Breast epithelium (tissue), 4 donors: ENCODE measurements around the gene CDK5RAP2. TPM values are rescaled to one million over a fixed set of nuclear protein-coding genes. Genes with fewer than 3 reads are reported as not detected.

Source experiments
- DNase-seq, 2 donors: peaks; one replicate each; pipeline ENCODE4 v3.0.0-alpha.2; 2019; ENCODE audit warnings: low spot score in 2 of 2
- H3K27ac ChIP-seq, 2 donors: fragments of 200-600 bp; sonication (generic) in 1 of 2; one replicate each; pipeline ENCODE4 v1.5.1; 2016 to 2019; ENCODE audit warnings: mild to moderate bottlenecking in 1 of 2
- H3K27me3 ChIP-seq, 2 donors: fragments of 200-600 bp; sonication (generic) in 1 of 2; one replicate each; pipeline versions ENCODE4 v1.5.1 to v1.6.0; 2017 to 2019; ENCODE audit warnings: control low read depth in 1 of 2, mild to moderate bottlenecking in 1 of 2
- H3K36me3 ChIP-seq: fragments of 200-600 bp; one replicate; pipeline ENCODE4 v1.5.1; 2019
- H3K4me1 ChIP-seq, 2 donors: fragments of 200-600 bp; sonication (generic); one replicate each; pipeline ENCODE4 v1.5.1; 2016 to 2019; ENCODE audit warnings: control low read depth in 1 of 2
- H3K4me3 ChIP-seq, 3 donors: fragments of 200-600 bp; sonication (generic); 1 replicate in 2 of 3; 2 replicates in 1 of 3; pipeline ENCODE4 v1.5.1; 2016 to 2019; ENCODE audit warnings: mild to moderate bottlenecking in 3 of 3, moderate library complexity in 2 of 3
- H3K9me3 ChIP-seq, 2 donors: fragments of 200-600 bp; sonication (generic) in 1 of 2; one replicate each; pipeline ENCODE4 v1.5.1; 2016 to 2019; ENCODE audit warnings: control low read depth in 1 of 2
- POLR2A ChIP-seq: fragments of 450-650 bp; IDR thresholded peaks from one replicate; pipeline ENCODE4 v1.6.1; 2016; ENCODE audit warnings: antibody characterized with exemption, mild to moderate bottlenecking, moderate library complexity
- POLR2AphosphoS5 ChIP-seq, 3 donors: sonication (generic); formaldehyde crosslinking; IDR thresholded peaks; one replicate each; pipeline ENCODE4 v1.6.1; 2017; ENCODE audit warnings: antibody characterized with exemption in 3 of 3
- intact Hi-C: fragments of 100-400 bp; cut with DNase I; formaldehyde crosslinking; loops from one replicate; pipeline ENCODE4 v1.15.1; 2023; ENCODE audit warnings: low total_unique reads
- total RNA-seq, 3 donors: library from RNA; depleted of rRNA; stranded (reverse); fragments of >200 nt; gene quantifications; one replicate each; pipeline ENCODE4 v1.1.0, GENCODE V29; 2016
- TF ChIP-seq, protein P1 (sequence below), 3 donors: fragments of 450-650 bp; IDR thresholded peaks; one replicate each; pipeline ENCODE4 v1.5.1; 2016 to 2017; ENCODE audit warnings: antibody characterized with exemption in 3 of 3, mild to moderate bottlenecking in 3 of 3, moderate library complexity in 3 of 3

The CDK5RAP2 gene
- total RNA-seq, 3 donors from 2014 or later, result 44.5 to 77.4 (median 60.6) TPM

- no peaks in the 10 kb centered on the region for H3K4me1 ChIP-seq
- no peak for TF ChIP-seq POLR2A
- TF ChIP-seq, protein P1, sequence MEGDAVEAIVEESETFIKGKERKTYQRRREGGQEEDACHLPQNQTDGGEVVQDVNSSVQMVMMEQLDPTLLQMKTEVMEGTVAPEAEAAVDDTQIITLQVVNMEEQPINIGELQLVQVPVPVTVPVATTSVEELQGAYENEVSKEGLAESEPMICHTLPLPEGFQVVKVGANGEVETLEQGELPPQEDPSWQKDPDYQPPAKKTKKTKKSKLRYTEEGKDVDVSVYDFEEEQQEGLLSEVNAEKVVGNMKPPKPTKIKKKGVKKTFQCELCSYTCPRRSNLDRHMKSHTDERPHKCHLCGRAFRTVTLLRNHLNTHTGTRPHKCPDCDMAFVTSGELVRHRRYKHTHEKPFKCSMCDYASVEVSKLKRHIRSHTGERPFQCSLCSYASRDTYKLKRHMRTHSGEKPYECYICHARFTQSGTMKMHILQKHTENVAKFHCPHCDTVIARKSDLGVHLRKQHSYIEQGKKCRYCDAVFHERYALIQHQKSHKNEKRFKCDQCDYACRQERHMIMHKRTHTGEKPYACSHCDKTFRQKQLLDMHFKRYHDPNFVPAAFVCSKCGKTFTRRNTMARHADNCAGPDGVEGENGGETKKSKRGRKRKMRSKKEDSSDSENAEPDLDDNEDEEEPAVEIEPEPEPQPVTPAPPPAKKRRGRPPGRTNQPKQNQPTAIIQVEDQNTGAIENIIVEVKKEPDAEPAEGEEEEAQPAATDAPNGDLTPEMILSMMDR (IDR thresholded peaks at IDR 0.05), result peak in 1 of 3 donors; percentile 20
- TF ChIP-seq POLR2AphosphoS5 (IDR thresholded peaks at IDR 0.05), result no peak
- no peaks in the 10 kb centered on the region for H3K36me3 ChIP-seq
- DNase-seq, result no peak
- intact Hi-C loops, result no loop called here
- H3K9me3 ChIP-seq, result no peaks in the 10 kb centered on the region
- H3K4me3 ChIP-seq, result no peak overlapping the region
- no peaks in the 10 kb centered on the region for H3K27me3 ChIP-seq
- no peak overlapping the region for H3K27ac ChIP-seq
Observed at GRCh38 chr9:120438836-120439546, 141.0 kb downstream of the CDK5RAP2 start.

DNA sequence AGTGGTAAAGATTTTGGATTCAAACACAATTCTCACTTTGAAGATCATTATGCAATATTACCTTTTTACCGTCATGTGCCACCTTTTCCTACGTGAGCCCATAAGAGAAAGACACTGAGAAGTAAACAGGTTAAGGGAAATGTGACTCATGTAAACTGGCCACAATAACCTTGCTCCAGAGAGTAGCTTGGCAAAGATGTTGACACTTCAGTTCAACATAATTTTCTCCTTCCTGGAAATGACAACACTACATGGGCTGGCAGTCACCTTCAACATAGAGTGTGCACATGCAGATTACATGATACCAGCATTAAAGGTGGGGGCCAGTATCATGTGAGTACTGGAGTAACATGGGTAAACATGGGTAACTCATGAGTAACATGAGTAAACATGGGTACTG is 141.9 kb downstream of the CDK5RAP2 start:
- Histone ChIP-seq H3K36me3 (no peaks in the 10 kb centered on the region), H3K9me3 (no peaks in the 10 kb centered on the region), H3K4me3 (no peak overlapping the region), H3K27me3 (no peaks in the 10 kb centered on the region), H3K27ac (peak overlapping the region; percentile 30 to 34), H3K4me1 (no peaks in the 10 kb centered on the region)
- intact Hi-C loops, result no loop called here
- DNase-seq, result no peak
- TF ChIP-seq, protein P1 (IDR thresholded peaks at IDR 0.05), result no peak
- TF ChIP-seq POLR2A, result no peak
- TF ChIP-seq POLR2AphosphoS5 (IDR thresholded peaks at IDR 0.05), result no peak

- intact Hi-C loops, result no loop called here
- no peaks in the 10 kb centered on the region for H3K36me3 ChIP-seq
- TF ChIP-seq, protein P1 (IDR thresholded peaks at IDR 0.05), result no peak
- no peak for TF ChIP-seq POLR2A
- no peaks in the 10 kb centered on the region for H3K4me1 ChIP-seq
- H3K4me3 ChIP-seq, result no peak overlapping the region
- no peaks in the 10 kb centered on the region for H3K27me3 ChIP-seq
- DNase-seq, result no peak
- H3K9me3 ChIP-seq, result no peaks in the 10 kb centered on the region
- H3K27ac ChIP-seq, result no peak overlapping the region
Observed at GRCh38 chr9:120436983-120437475, 142.9 kb downstream of the CDK5RAP2 start.

- no peak for TF ChIP-seq POLR2A
- TF ChIP-seq POLR2AphosphoS5 (IDR thresholded peaks at IDR 0.05), result no peak
- TF ChIP-seq, protein P1 (IDR thresholded peaks at IDR 0.05), result no peak
- Histone ChIP-seq H3K27me3 (no peaks in the 10 kb centered on the region), H3K27ac (no peak overlapping the region), H3K9me3 (no peaks in the 10 kb centered on the region), H3K36me3 (no peaks in the 10 kb centered on the region), H3K4me3 (no peak overlapping the region), H3K4me1 (no peaks in the 10 kb centered on the region)
- no peak for DNase-seq
- intact Hi-C loops, result no loop called here
Observed at GRCh38 chr9:120436446-120436845, 143.5 kb downstream of the CDK5RAP2 start.

DNA sequence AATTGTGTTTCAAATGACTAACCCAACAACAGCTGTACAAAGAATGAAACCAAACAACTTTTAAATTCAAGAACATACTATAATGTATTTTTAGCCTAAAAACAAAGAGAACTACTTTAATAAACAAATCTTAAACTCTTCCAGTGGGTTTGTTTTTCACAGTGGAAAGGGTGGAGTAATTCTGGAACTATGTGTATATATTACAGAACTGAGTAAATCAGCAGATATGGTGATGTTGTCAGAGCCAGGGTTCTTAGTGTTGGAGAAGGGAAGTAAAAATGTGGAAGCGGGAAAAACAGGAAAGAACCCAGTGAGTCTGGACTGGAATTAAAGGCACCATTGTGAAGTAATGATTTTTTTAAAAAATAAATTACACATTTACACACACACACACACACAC is 144.9 kb downstream of the CDK5RAP2 start:
- H3K27ac ChIP-seq, result no peak overlapping the region

More for the DNA sequence above, 144.9 kb downstream of the CDK5RAP2 start:
- Histone ChIP-seq H3K4me3 (no peak overlapping the region), H3K27me3 (no peaks in the 10 kb centered on the region), H3K36me3 (no peaks in the 10 kb centered on the region), H3K4me1 (no peaks in the 10 kb centered on the region), H3K9me3 (no peaks in the 10 kb centered on the region)
- TF ChIP-seq, protein P1 (IDR thresholded peaks at IDR 0.05), result no peak
- intact Hi-C loops, result no loop called here
- no peak for DNase-seq
